ENCODE results near the gene SYNE1.

GRCh38 chr6:152094276-152094675 lies 542.9 kb downstream of the SYNE1 start:
- TF ChIP-seq CTCF (IDR thresholded peaks at IDR 0.05) (no peak), POLR2A (IDR thresholded peaks at IDR 0.05) (no peak), EP300 (IDR thresholded peaks at IDR 0.05) (no peak)

Data from ovary (tissue), 3 donors.